Measurements from ENCODE around the gene NPY.
"Not testable (repeated sequence)": the region's sequence is repeated elsewhere in the genome, so short reads cannot be mapped to it uniquely, and the experiment has no call there.

The NPY gene

GRCh38 chr7:24283897-24284698 lies at the start of gene NPY:
Gene NPY (plus strand): TSS chr7:24284190. CDS start chr7:24285241, 1,051 bp downstream.
- DNase-seq = peak; percentile 76

GRCh38 chr7:24239260-24239659 lies 44.7 kb upstream of the NPY start:
- no peak for DNase-seq

- DNase-seq = no peak
Measured at GRCh38 chr7:24241206-24241605, 42.8 kb upstream of the NPY start.

GRCh38 chr7:24244554-24244953 lies 39.4 kb upstream of the NPY start:
- DNase-seq = no peak

- DNase-seq = no peak
Measured at GRCh38 chr7:24245362-24245761, 38.6 kb upstream of the NPY start.

- no peak for DNase-seq
Measured at GRCh38 chr7:24249266-24249665, 34.7 kb upstream of the NPY start.

GRCh38 chr7:24251568-24251967 lies 32.4 kb upstream of the NPY start:
- DNase-seq = no peak

- no peak for DNase-seq
Measured at GRCh38 chr7:24255139-24255538, 28.9 kb upstream of the NPY start.

GRCh38 chr7:24258324-24258723 lies 25.7 kb upstream of the NPY start:
- DNase-seq = not testable (repeated sequence)

GRCh38 chr7:24271938-24272337 lies 12.1 kb upstream of the NPY start:
- DNase-seq = no peak

GRCh38 chr7:24279512-24279911 lies 4.5 kb upstream of the NPY start:
- DNase-seq = no peak

- peak; percentile 76 for DNase-seq
Measured at GRCh38 chr7:24283554-24283896, 465 bp upstream of the NPY start.

- DNase-seq = peak; percentile 50
Measured at GRCh38 chr7:24284699-24285506, 913 bp downstream of the NPY start.

- peak; percentile 91 for DNase-seq
Measured at GRCh38 chr7:24290004-24290641, 6.1 kb downstream of the NPY start.

- DNase-seq = no peak
Measured at GRCh38 chr7:24291271-24291670, 7.3 kb downstream of the NPY start.

- DNase-seq = peak; percentile 82
Measured at GRCh38 chr7:24297362-24297761, 13.4 kb downstream of the NPY start.

GRCh38 chr7:24298696-24299095 lies 14.7 kb downstream of the NPY start:
- no peak for DNase-seq

GRCh38 chr7:24299192-24299591 lies 15.2 kb downstream of the NPY start:
- DNase-seq = no peak

- no peak for DNase-seq
Measured at GRCh38 chr7:24301703-24302102, 17.7 kb downstream of the NPY start.

- no peak for DNase-seq
Measured at GRCh38 chr7:24304494-24305095, 20.6 kb downstream of the NPY start.

- no peak for DNase-seq
Measured at GRCh38 chr7:24307326-24307725, 23.3 kb downstream of the NPY start.

- no peak for DNase-seq
Measured at GRCh38 chr7:24312588-24312987, 28.6 kb downstream of the NPY start.

- DNase-seq = no peak
Measured at GRCh38 chr7:24313777-24314176, 29.8 kb downstream of the NPY start.

All from DMS53 (cell line).